HepG2 (cell line): Measurements from ENCODE around the gene ZNF239. TPM values are rescaled to one million over a fixed set of nuclear protein-coding genes. Genes with fewer than 3 reads are reported as not detected.

Experiments used
- BCL6 ChIP-seq: IDR thresholded peaks from 2 replicates; pipeline ENCODE4 v1.6.1; 2016; ENCODE audit warnings: missing genetic modification reagents, missing compliant biosample characterization
- CBX2 ChIP-seq, 2 experiments: fragments of 200-600 bp in 1 of 2; sonication (generic); formaldehyde crosslinking in 1 of 2; IDR thresholded peaks; 2 replicates each; pipeline versions ENCODE4 v1.7.0 to v1.8.1; 2018 to 2022; ENCODE audit warnings: low read depth in 2 of 2, low read length in 1 of 2, mild to moderate bottlenecking in 1 of 2, missing genetic modification reagents in 1 of 2
- ELF1 ChIP-seq: sonication (generic); formaldehyde crosslinking; IDR thresholded peaks from 2 replicates; pipeline ENCODE4 v1.4.0; 2020; ENCODE audit warnings: missing genetic modification reagents
- GATAD1 ChIP-seq: IDR thresholded peaks from 2 replicates; pipeline ENCODE4 v1.6.1; 2016; ENCODE audit warnings: missing genetic modification reagents, missing compliant biosample characterization
- MED8 ChIP-seq: sonication (generic); formaldehyde crosslinking; IDR thresholded peaks from 2 replicates; pipeline ENCODE4 v1.8.1; 2023; ENCODE audit warnings: mild to moderate bottlenecking, missing genetic modification reagents; ENCODE audit not compliant: insufficient replicate concordance
- MTA3 ChIP-seq: sonication (generic); formaldehyde crosslinking; IDR thresholded peaks from 2 replicates; pipeline ENCODE4 v1.4.0; 2020; ENCODE audit warnings: missing genetic modification reagents
- NRL ChIP-seq: sonication (generic); formaldehyde crosslinking; IDR thresholded peaks from 2 replicates; pipeline ENCODE4 v1.5.0; 2020; ENCODE audit warnings: missing genetic modification reagents, mild to moderate bottlenecking, moderate library complexity, borderline replicate concordance
- PATZ1 ChIP-seq: sonication (generic); formaldehyde crosslinking; IDR thresholded peaks from 2 replicates; pipeline ENCODE4 v1.4.0; 2020; ENCODE audit warnings: missing genetic modification reagents
- PHF20 ChIP-seq: sonication (generic); formaldehyde crosslinking; IDR thresholded peaks from 2 replicates; pipeline ENCODE4 v1.5.0; 2020; ENCODE audit warnings: mild to moderate bottlenecking, missing genetic modification reagents
- RCOR2 ChIP-seq: IDR thresholded peaks from 2 replicates; pipeline ENCODE4 v1.6.1; 2016; ENCODE audit warnings: missing biosample characterization, missing genetic modification reagents
- REPIN1 ChIP-seq: sonication (generic); formaldehyde crosslinking; IDR thresholded peaks from 2 replicates; pipeline ENCODE4 v1.8.0; 2022; ENCODE audit warnings: missing genetic modification reagents, low read depth, mild to moderate bottlenecking, borderline replicate concordance
- TCF7 ChIP-seq: sonication (generic); IDR thresholded peaks from 2 replicates; pipeline ENCODE4 v1.6.1; 2016; ENCODE audit warnings: antibody characterized with exemption, low read depth
- TFDP1 ChIP-seq: IDR thresholded peaks from 2 replicates; pipeline ENCODE4 v1.6.1; 2016; ENCODE audit warnings: missing compliant biosample characterization, missing genetic modification reagents, borderline replicate concordance
- TGIF2 ChIP-seq: IDR thresholded peaks from 2 replicates; pipeline ENCODE4 v1.6.1; 2016; ENCODE audit warnings: control low read depth, missing compliant biosample characterization
- ZFP91 ChIP-seq: sonication (generic); formaldehyde crosslinking; IDR thresholded peaks from 2 replicates; pipeline ENCODE4 v1.9.0; 2022; ENCODE audit warnings: missing genetic modification reagents, mild to moderate bottlenecking, borderline replicate concordance
- ZFY ChIP-seq: sonication (generic); formaldehyde crosslinking; IDR thresholded peaks from 2 replicates; pipeline ENCODE4 v1.4.0; 2020; ENCODE audit warnings: missing genetic modification reagents
- ZNF12 ChIP-seq: sonication (generic); formaldehyde crosslinking; IDR thresholded peaks from 2 replicates; pipeline ENCODE4 v1.5.0; 2020; ENCODE audit warnings: missing genetic modification reagents
- ZNF292 ChIP-seq: sonication (generic); formaldehyde crosslinking; IDR thresholded peaks from 2 replicates; pipeline ENCODE4 v1.8.1; 2022; ENCODE audit warnings: mild to moderate bottlenecking, low read depth, missing genetic modification reagents, borderline replicate concordance
- ZNF547 ChIP-seq: sonication (generic); formaldehyde crosslinking; IDR thresholded peaks from 2 replicates; pipeline ENCODE4 v1.5.1; 2020; ENCODE audit warnings: mild to moderate bottlenecking, missing genetic modification reagents
- ZNF563 ChIP-seq: sonication (generic); formaldehyde crosslinking; IDR thresholded peaks from 2 replicates; pipeline ENCODE4 v1.8.0; 2022; ENCODE audit warnings: mild to moderate bottlenecking, moderate library complexity, missing genetic modification reagents
- ZNF761 ChIP-seq: sonication (generic); formaldehyde crosslinking; conservative IDR thresholded peaks from 2 replicates; pipeline ENCODE4 v1.4.0; 2020; ENCODE audit warnings: mild to moderate bottlenecking, missing genetic modification reagents
- ZNF788 ChIP-seq: sonication (generic); formaldehyde crosslinking; IDR thresholded peaks from 2 replicates; pipeline ENCODE4 v1.5.0; 2020; ENCODE audit warnings: mild to moderate bottlenecking, missing genetic modification reagents, borderline replicate concordance
- ZNF891 ChIP-seq: sonication (generic); formaldehyde crosslinking; IDR thresholded peaks from 2 replicates; pipeline ENCODE4 v1.5.0; 2020; ENCODE audit warnings: mild to moderate bottlenecking, missing genetic modification reagents
- polyA plus RNA-seq, 8 experiments: library from polyadenylated mRNA; depleted of rRNA in 3 of 8; stranded (reverse) in 7 of 8; unstranded in 1 of 8; fragments of >200 nt; fragmentation: Illumina TruSeq in 4 of 8; extraction: Trizol in 4 of 8; gene quantifications; 2 replicates each; pipeline versions ENCODE4 v1.2.1 to v1.2.3, GENCODE V29; 2011 to 2016; ENCODE audit warnings: low read depth in 4 of 8, missing spikeins in 1 of 8, mixed read lengths in 1 of 8; ENCODE audit not compliant: insufficient read depth in 1 of 8
- total RNA-seq, 5 experiments: library from RNA; depleted of rRNA; stranded (reverse); fragments of >200 nt; fragmentation: Illumina TruSeq; extraction: Trizol; gene quantifications; 2 replicates each; pipeline ENCODE4 v1.2.3, GENCODE V29; 2016; ENCODE audit warnings: low read depth in 1 of 5

ZNF239 gene
- total and polyA plus RNA-seq, 2 of the 13 experiments (the other 11 are each of a cell fraction or from before 2014, with no cell fraction given) = 0.05 TPM; not detected in 1

GRCh38 chr10:43606323-43607198, 32.1 kb upstream of the ZNF239 start, which contains the start of gene ZNF485 (continued):
- TF ChIP-seq PATZ1 (CRISPR knock-in tag) (no peak), ZNF788 (CRISPR knock-in tag) (peak; percentile 41; the same call in 1 of the 2 replicates), ZNF563 (CRISPR knock-in tag) (no peak; the same call in 1 of the 2 replicates), NRL (0 out of 2 replicates have a peak, but pooled peaks have one; percentile 55), ZFY (peak; percentile 55; the same call in 1 of the 2 replicates), ELF1 (CRISPR knock-in tag) (peak; percentile 86), TFDP1 (CRISPR knock-in tag) (peak; percentile 46; the same call in 1 of the 2 replicates), ZNF547 (CRISPR knock-in tag) (peak; percentile 55), ZNF761 (CRISPR knock-in tag) (0 out of 2 replicates have a peak, but pooled peaks have one; percentile 30), PHF20 (CRISPR knock-in tag) (peak; percentile 65), CBX2 (IDR thresholded peaks at IDR 0.05; ENCODE audit: low read depth, low read length) (no peak), CBX2 (CRISPR knock-in tag; IDR thresholded peaks at IDR 0.05; ENCODE audit: low read depth) (no peak), ZFP91 (peak; percentile 43; the same call in 1 of the 2 replicates), TGIF2 (CRISPR knock-in tag) (0 out of 2 replicates have a peak, but pooled peaks have one; percentile 45), MTA3 (CRISPR knock-in tag) (no peak), TCF7 (no peak), ZNF891 (CRISPR knock-in tag) (peak; percentile 63; the same call in 1 of the 2 replicates), REPIN1 (CRISPR knock-in tag) (no peak), MED8 (CRISPR knock-in tag) (peak; percentile 41), GATAD1 (CRISPR knock-in tag) (0 out of 2 replicates have a peak, but pooled peaks have one; percentile 21), RCOR2 (CRISPR knock-in tag) (no peak), BCL6 (no peak), ZNF12 (CRISPR knock-in tag) (no peak), ZNF292 (CRISPR knock-in tag) (peak; percentile 4; the same call in 1 of the 2 replicates)
